Keratinocyte (primary cell): ENCODE measurements around the gene NDOR1. TPM values are rescaled to one million over a fixed set of nuclear protein-coding genes. Genes with fewer than 3 reads are reported as not detected.
"Not testable (repeated sequence)": the region's sequence is repeated elsewhere in the genome, so short reads cannot be mapped to it uniquely, and the experiment has no call there.

Experiments used
- DNase-seq: peaks from one replicate; pipeline ENCODE4 v3.0.0-alpha.2; 2011; ENCODE audit warnings: low read depth, missing footprints, low spot score
- FAIRE-seq: peaks from 2 replicates; lab custom pipeline; 2011; peaks lifted over from hg19 to GRCh38; lab: Jason Lieb, UNC
- H2AFZ ChIP-seq: 2 replicates; pipeline ENCODE4 v1.6.0; 2012; ENCODE audit warnings: low read length, control low read depth, inconsistent platforms; ENCODE audit not compliant: control insufficient read depth
- H3K27ac ChIP-seq: 2 replicates; pipeline ENCODE4 v1.5.1; 2011; ENCODE audit warnings: low read length; ENCODE audit not compliant: control insufficient read depth, insufficient read depth
- H3K27me3 ChIP-seq: 3 replicates; pipeline ENCODE4 v1.6.0; 2011; ENCODE audit warnings: low read length; ENCODE audit not compliant: control insufficient read depth, insufficient read depth; ENCODE audit errors: extremely low read depth
- H3K36me3 ChIP-seq, 2 experiments: 2 replicates in 1 of 2; 3 replicates in 1 of 2; pipeline ENCODE4 v1.5.1; 2011; ENCODE audit warnings: low read length in 2 of 2, mild to moderate bottlenecking in 1 of 2; ENCODE audit not compliant: control insufficient read depth in 2 of 2, insufficient read depth in 2 of 2; ENCODE audit errors: extremely low read depth in 1 of 2
- H3K4me1 ChIP-seq: 3 replicates; pipeline ENCODE4 v1.5.1; 2011; ENCODE audit warnings: low read length; ENCODE audit not compliant: control insufficient read depth, insufficient read depth; ENCODE audit errors: extremely low read depth
- H3K4me2 ChIP-seq: 3 replicates; pipeline ENCODE4 v1.6.0; 2011; ENCODE audit warnings: low read depth, low read length; ENCODE audit not compliant: control insufficient read depth, insufficient read depth; ENCODE audit errors: extremely low read depth
- H3K4me3 ChIP-seq, 3 experiments: fragments of 200-600 bp in 1 of 3; sonication (generic) in 1 of 3; 2 replicates in 2 of 3; 3 replicates in 1 of 3; pipeline ENCODE4 v1.5.1; 2011 to 2016; ENCODE audit warnings: low read length in 3 of 3, mild to moderate bottlenecking in 3 of 3, control low read depth in 2 of 3, inconsistent platforms in 1 of 3, low read depth in 1 of 3, mixed read lengths in 1 of 3, mixed run types in 1 of 3, moderate library complexity in 1 of 3; ENCODE audit not compliant: control insufficient read depth in 2 of 3, insufficient read depth in 2 of 3; ENCODE audit errors: extremely low read depth in 1 of 3
- H3K79me2 ChIP-seq: 2 replicates; pipeline ENCODE4 v1.6.0; 2012; ENCODE audit warnings: low read length; ENCODE audit not compliant: control insufficient read depth, insufficient read depth
- H3K9ac ChIP-seq: 3 replicates; pipeline ENCODE4 v1.6.0; 2011; ENCODE audit warnings: low read length; ENCODE audit not compliant: control insufficient read depth, insufficient read depth; ENCODE audit errors: extremely low read depth
- H3K9me1 ChIP-seq: 3 replicates; pipeline ENCODE4 v1.6.0; 2011; ENCODE audit warnings: low read length; ENCODE audit not compliant: control insufficient read depth, insufficient read depth; ENCODE audit errors: extremely low read depth
- H3K9me3 ChIP-seq: 2 replicates; pipeline ENCODE4 v1.5.1; 2012; ENCODE audit warnings: low read depth, low read length; ENCODE audit not compliant: control insufficient read depth
- H4K20me1 ChIP-seq: 3 replicates; pipeline ENCODE4 v1.6.0; 2011; ENCODE audit warnings: low read length; ENCODE audit not compliant: control insufficient read depth, insufficient read depth; ENCODE audit errors: extremely low read depth
- CTCF ChIP-seq, 3 experiments: IDR thresholded peaks in 1 of 3; conservative IDR thresholded peaks in 1 of 3; optimal IDR thresholded peaks in 1 of 3; 2 replicates in 2 of 3; 3 replicates in 1 of 3; pipeline versions ENCODE3 to v1.5.1; 2011; ENCODE audit warnings: low read length in 3 of 3, mild to moderate bottlenecking in 3 of 3, moderate library complexity in 2 of 3, control low read depth in 1 of 3, inconsistent platforms in 1 of 3; ENCODE audit not compliant: insufficient read depth in 2 of 3; ENCODE audit errors: extremely low read depth in 1 of 3
- EZH2 ChIP-seq: IDR thresholded peaks from one replicate; pipeline ENCODE4 v1.6.1; 2012; ENCODE audit warnings: inconsistent platforms, mild to moderate bottlenecking, low read length, moderate library complexity
- dilution Hi-C: fragments of 300-500 bp; cut with MboI; formaldehyde crosslinking; loops from one replicate; pipeline ENCODE4 v1.7.0; 2020; ENCODE audit warnings: low sequenced_read_pairs; ENCODE audit not compliant: extremely low pct_ligation_motif_present
- polyA plus RNA-seq, 5 experiments: library from polyadenylated mRNA; depleted of rRNA in 3 of 5; stranded (reverse) in 3 of 5; stranded (forward) in 1 of 5; unstranded in 1 of 5; fragments of >200 nt; gene quantifications; 1 replicate in 1 of 5; 2 replicates in 3 of 5; 3 replicates in 1 of 5; pipeline versions ENCODE4 v1.2.1 to v1.2.3, GENCODE V29; 2011 to 2012; ENCODE audit warnings: missing spikeins in 2 of 5, low read depth in 1 of 5, low replicate concordance in 1 of 5

Gene NDOR1
- polyA plus RNA-seq, 1 donor (not counting 4 experiments of a cell fraction or from before 2014, with no cell fraction given): 3.9 TPM

GRCh38 chr9:137241490-137242268 is 36.2 kb downstream of the NDOR1 start:
- Histone ChIP-seq H3K27me3 (no peaks in the 10 kb centered on the region), H3K4me3 (peak overlapping the region; percentile 90 to 94 (median 93)), H3K27ac (peak overlapping the region; percentile 78)

GRCh38 chr9:137242269-137243203 is 37.0 kb downstream of the NDOR1 start:
- no peaks in the 10 kb centered on the region for H3K27me3 ChIP-seq
- dilution Hi-C loops: no loop called here
- H3K79me2 ChIP-seq: peaks cover 33% of the 10 kb centered on the region
- H3K9me1 ChIP-seq: peaks cover 3% of the 10 kb centered on the region
- peak overlapping the region; percentile 90 to 94 (median 93) for H3K4me3 ChIP-seq
- H2AFZ ChIP-seq: no peak overlapping the region
- H3K9me3 ChIP-seq: no peaks in the 10 kb centered on the region
- no peak for DNase-seq
- H3K36me3 ChIP-seq: peaks cover 11 to 26% of the 10 kb centered on the region in 2 experiments
- H3K9ac ChIP-seq: peak overlapping the region; percentile 89
- peak; percentile 63 for FAIRE-seq
- TF ChIP-seq CTCF (optimal IDR thresholded peaks at IDR 0.05 in 1 of 3, IDR thresholded peaks at IDR 0.05 in 1 of 3, conservative IDR thresholded peaks at IDR 0.05 in 1 of 3; ENCODE audit: extremely low read depth in 1 of 3, insufficient read depth in 2 of 3, low read length in 3 of 3) (no peak), EZH2 (no peak)
- peaks cover 30% of the 10 kb centered on the region for H3K4me1 ChIP-seq
- H3K27ac ChIP-seq: peak overlapping the region; percentile 78
- peak overlapping the region; percentile 84 for H3K4me2 ChIP-seq
- H4K20me1 ChIP-seq: peaks cover 28% of the 10 kb centered on the region

More at GRCh38 chr9:137241490-137242268, 36.2 kb downstream of the NDOR1 start:
- Histone ChIP-seq H3K4me2 (peak overlapping the region; percentile 84), H2AFZ (no peak overlapping the region), H3K4me1 (peaks cover 30% of the 10 kb centered on the region), H3K36me3 (peaks cover 11 to 26% of the 10 kb centered on the region in 2 experiments), H4K20me1 (peaks cover 28% of the 10 kb centered on the region), H3K9ac (peak overlapping the region; percentile 89), H3K9me3 (no peaks in the 10 kb centered on the region), H3K79me2 (peaks cover 33% of the 10 kb centered on the region), H3K9me1 (peaks cover 3% of the 10 kb centered on the region)
- DNase-seq (no peak), FAIRE-seq (no peak)
- TF ChIP-seq EZH2: no peak
- TF ChIP-seq CTCF (optimal IDR thresholded peaks at IDR 0.05 in 1 of 3, IDR thresholded peaks at IDR 0.05 in 1 of 3, conservative IDR thresholded peaks at IDR 0.05 in 1 of 3; ENCODE audit: extremely low read depth in 1 of 3, insufficient read depth in 2 of 3, low read length in 3 of 3): no peak
- dilution Hi-C loops: no loop called here

- H3K9me1 ChIP-seq, H3K9me3 ChIP-seq, H3K9ac ChIP-seq, H2AFZ ChIP-seq, DNase-seq, dilution Hi-C loops, H3K27ac ChIP-seq, FAIRE-seq, H3K27me3 ChIP-seq: not testable (repeated sequence)
- Histone ChIP-seq H3K4me3 (peak overlapping the region in 2 of 3 experiments; percentile 2 to 43), H3K4me1 (peaks cover 30% of the 10 kb centered on the region), H3K79me2 (peaks cover 33% of the 10 kb centered on the region), H4K20me1 (peaks cover 28% of the 10 kb centered on the region), H3K4me2 (peak overlapping the region; percentile 84), H3K36me3 (peaks cover 11 to 25% of the 10 kb centered on the region in 2 experiments)
Observed at GRCh38 chr9:137243266-137243625, 37.7 kb downstream of the NDOR1 start.
